H1 (cell line): ENCODE results near the gene CHI3L1.

Source experiments
- BRCA1 ChIP-seq: IDR thresholded peaks from 2 replicates; pipeline ENCODE4 v1.6.1; 2012; ENCODE audit warnings: low read depth, low read length, improper control_type of control experiment
- CTCF ChIP-seq, 3 experiments: IDR thresholded peaks; 1 replicate in 2 of 3; 2 replicates in 1 of 3; pipeline versions ENCODE4 v1.5.1 to v1.6.1; 2011; ENCODE audit warnings: low read length in 3 of 3, mild to moderate bottlenecking in 3 of 3, inconsistent platforms in 2 of 3, low read depth in 1 of 3, moderate library complexity in 1 of 3; ENCODE audit not compliant: insufficient read depth in 1 of 3; ENCODE audit errors: control extremely low read depth in 1 of 3
- EP300 ChIP-seq, 2 experiments: IDR thresholded peaks; 1 replicate in 1 of 2; 2 replicates in 1 of 2; pipeline ENCODE4 v1.6.1; 2011 to 2012; ENCODE audit warnings: low read depth in 2 of 2, low read length in 2 of 2, mild to moderate bottlenecking in 2 of 2, borderline replicate concordance in 1 of 2, inconsistent platforms in 1 of 2, moderate library complexity in 1 of 2
- EZH2 ChIP-seq: fragments of 200-600 bp; sonication (generic); IDR thresholded peaks from 2 replicates; pipeline ENCODE4 v1.7.1; 2012; ENCODE audit warnings: low read depth, mild to moderate bottlenecking, moderate library complexity, low read length, inconsistent platforms; ENCODE audit not compliant: severe bottlenecking
- HDAC2 ChIP-seq, 2 experiments: fragments of 300-600 bp in 1 of 2; sonication (generic) in 1 of 2; IDR thresholded peaks; 2 replicates each; pipeline ENCODE4 v1.6.1; 2011 to 2012; ENCODE audit warnings: low read depth in 2 of 2, low read length in 2 of 2, mild to moderate bottlenecking in 2 of 2, moderate library complexity in 2 of 2, borderline replicate concordance in 1 of 2, inconsistent platforms in 1 of 2
- KDM1A ChIP-seq: fragments of 200-600, 300-600 bp; sonication (generic); IDR thresholded peaks from 2 replicates; pipeline ENCODE4 v1.7.1; 2016; ENCODE audit warnings: mild to moderate bottlenecking, low read length, borderline replicate concordance
- MAX ChIP-seq: IDR thresholded peaks from 2 replicates; pipeline ENCODE4 v1.6.1; 2012; ENCODE audit warnings: inconsistent platforms
- NANOG ChIP-seq: IDR thresholded peaks from 2 replicates; pipeline ENCODE4 v1.6.1; 2011; ENCODE audit warnings: low read length, low read depth, mild to moderate bottlenecking, inconsistent platforms; ENCODE audit not compliant: insufficient read depth, poor library complexity, severe bottlenecking
- POLR2A ChIP-seq, 2 experiments: IDR thresholded peaks; 1 replicate in 1 of 2; 2 replicates in 1 of 2; pipeline ENCODE4 v1.6.1; 2011; ENCODE audit warnings: low read depth in 2 of 2, low read length in 2 of 2, mild to moderate bottlenecking in 2 of 2; ENCODE audit errors: control extremely low read depth in 1 of 2
- POLR2AphosphoS5 ChIP-seq: IDR thresholded peaks from 2 replicates; pipeline ENCODE4 v1.6.1; 2011; ENCODE audit warnings: low read depth, low read length
- RFX5 ChIP-seq: IDR thresholded peaks from 2 replicates; pipeline ENCODE4 v1.6.1; 2011; ENCODE audit warnings: low read depth, low read length, improper control_type of control experiment, borderline replicate concordance
- RNF2 ChIP-seq: fragments of 200-900, 300-1000 bp; sonication (generic); IDR thresholded peaks from 2 replicates; pipeline ENCODE4 v1.7.1; 2016; ENCODE audit warnings: borderline replicate concordance, low read depth, mild to moderate bottlenecking, antibody characterized with exemption, low read length; ENCODE audit not compliant: poor library complexity, severe bottlenecking; ENCODE audit errors: missing control alignments
- RXRA ChIP-seq: IDR thresholded peaks from 2 replicates; pipeline ENCODE4 v1.6.1; 2011; ENCODE audit warnings: low read depth, mild to moderate bottlenecking, low read length, moderate library complexity; ENCODE audit not compliant: insufficient read depth

DNA sequence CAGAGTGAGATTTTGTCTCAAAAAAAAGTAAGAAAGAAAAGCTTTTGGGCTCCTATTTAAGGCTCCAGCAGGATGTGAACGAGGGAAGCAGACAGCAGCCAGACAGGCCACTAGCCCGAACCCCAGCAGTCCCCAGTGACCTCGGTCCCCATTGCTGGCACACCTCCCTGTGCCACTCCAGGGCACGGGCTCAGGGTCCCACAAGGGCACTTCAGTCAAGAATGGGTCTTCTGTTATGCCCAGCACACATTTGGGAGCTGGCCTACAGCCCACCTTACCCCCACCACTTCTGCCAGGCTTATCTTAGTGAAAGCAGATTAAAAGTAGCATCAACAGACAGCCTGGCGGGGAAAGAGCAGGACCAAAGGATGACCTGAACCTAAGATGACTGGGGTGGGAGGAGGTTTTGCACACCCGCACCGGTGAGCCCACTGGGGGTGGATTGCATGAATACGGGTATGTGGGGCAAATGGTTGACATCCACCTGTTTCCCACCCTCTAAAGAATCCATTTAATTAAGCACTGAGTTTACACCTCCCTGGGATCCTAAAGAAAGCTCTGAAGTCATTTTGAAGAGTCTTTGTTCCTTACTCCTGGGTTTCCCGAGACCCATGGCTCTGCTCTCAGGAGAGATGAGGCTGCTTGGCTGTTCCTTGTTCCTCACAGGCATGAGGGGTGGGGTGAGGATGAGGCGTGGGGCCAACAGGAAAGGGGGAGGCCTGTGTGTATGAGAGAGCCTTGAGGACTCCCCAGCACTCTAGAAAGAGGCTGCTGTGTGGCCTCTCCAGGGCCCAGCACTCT lies 4.7 kb downstream of the CHI3L1 start:
- TF ChIP-seq CTCF (IDR thresholded peaks at IDR 0.05; ENCODE audit: control extremely low read depth in 1 of 3, insufficient read depth in 1 of 3, low read depth in 1 of 3, low read length in 3 of 3), result no peak
- no peak for TF ChIP-seq NANOG
- no peak for TF ChIP-seq EP300 (IDR thresholded peaks at IDR 0.05; ENCODE audit: borderline replicate concordance in 1 of 2, low read depth in 2 of 2, low read length in 2 of 2)
- no peak for TF ChIP-seq BRCA1
- TF ChIP-seq KDM1A, result no peak
- TF ChIP-seq RNF2, result no peak
- no peak for TF ChIP-seq RXRA
- no peak for TF ChIP-seq EZH2
- TF ChIP-seq POLR2AphosphoS5, result no peak
- no peak for TF ChIP-seq RFX5
- TF ChIP-seq HDAC2 (IDR thresholded peaks at IDR 0.05; ENCODE audit: borderline replicate concordance in 1 of 2, low read depth in 2 of 2, low read length in 2 of 2), result no peak
- TF ChIP-seq POLR2A (IDR thresholded peaks at IDR 0.05; ENCODE audit: control extremely low read depth in 1 of 2, low read depth in 2 of 2, low read length in 2 of 2), result no peak
- TF ChIP-seq MAX, result no peak
